GM12801 (cell line): ENCODE measurements around the gene EXOC4.

Experiments used
- TF ChIP-seq, protein P1 (sequence below): IDR thresholded peaks from one replicate; pipeline ENCODE4 v1.5.1; 2011; ENCODE audit warnings: control low read depth; ENCODE audit not compliant: insufficient read length; ENCODE audit errors: extremely low read depth

EXOC4 gene

DNA sequence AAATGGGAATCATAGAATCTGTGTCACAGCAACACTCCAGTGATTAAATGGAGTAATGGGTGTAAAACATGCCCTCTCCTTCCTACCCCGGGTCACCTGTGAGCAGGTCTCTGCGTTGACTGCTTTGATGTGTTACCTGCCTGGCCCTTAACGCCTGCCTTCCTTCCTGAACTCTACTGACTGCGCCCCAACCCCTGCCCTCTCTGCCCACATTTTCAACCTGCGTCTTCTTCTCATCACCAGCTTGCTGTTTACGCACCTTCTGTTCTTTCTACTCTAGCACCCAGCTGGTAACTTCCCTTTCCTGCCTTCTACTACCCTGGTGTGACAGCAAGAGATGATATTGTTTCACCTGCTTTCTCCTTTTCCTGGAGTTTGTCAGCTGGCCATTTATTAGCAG lies 571.3 kb downstream of the EXOC4 start:
- TF ChIP-seq, protein P1, sequence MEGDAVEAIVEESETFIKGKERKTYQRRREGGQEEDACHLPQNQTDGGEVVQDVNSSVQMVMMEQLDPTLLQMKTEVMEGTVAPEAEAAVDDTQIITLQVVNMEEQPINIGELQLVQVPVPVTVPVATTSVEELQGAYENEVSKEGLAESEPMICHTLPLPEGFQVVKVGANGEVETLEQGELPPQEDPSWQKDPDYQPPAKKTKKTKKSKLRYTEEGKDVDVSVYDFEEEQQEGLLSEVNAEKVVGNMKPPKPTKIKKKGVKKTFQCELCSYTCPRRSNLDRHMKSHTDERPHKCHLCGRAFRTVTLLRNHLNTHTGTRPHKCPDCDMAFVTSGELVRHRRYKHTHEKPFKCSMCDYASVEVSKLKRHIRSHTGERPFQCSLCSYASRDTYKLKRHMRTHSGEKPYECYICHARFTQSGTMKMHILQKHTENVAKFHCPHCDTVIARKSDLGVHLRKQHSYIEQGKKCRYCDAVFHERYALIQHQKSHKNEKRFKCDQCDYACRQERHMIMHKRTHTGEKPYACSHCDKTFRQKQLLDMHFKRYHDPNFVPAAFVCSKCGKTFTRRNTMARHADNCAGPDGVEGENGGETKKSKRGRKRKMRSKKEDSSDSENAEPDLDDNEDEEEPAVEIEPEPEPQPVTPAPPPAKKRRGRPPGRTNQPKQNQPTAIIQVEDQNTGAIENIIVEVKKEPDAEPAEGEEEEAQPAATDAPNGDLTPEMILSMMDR, result no peak

DNA sequence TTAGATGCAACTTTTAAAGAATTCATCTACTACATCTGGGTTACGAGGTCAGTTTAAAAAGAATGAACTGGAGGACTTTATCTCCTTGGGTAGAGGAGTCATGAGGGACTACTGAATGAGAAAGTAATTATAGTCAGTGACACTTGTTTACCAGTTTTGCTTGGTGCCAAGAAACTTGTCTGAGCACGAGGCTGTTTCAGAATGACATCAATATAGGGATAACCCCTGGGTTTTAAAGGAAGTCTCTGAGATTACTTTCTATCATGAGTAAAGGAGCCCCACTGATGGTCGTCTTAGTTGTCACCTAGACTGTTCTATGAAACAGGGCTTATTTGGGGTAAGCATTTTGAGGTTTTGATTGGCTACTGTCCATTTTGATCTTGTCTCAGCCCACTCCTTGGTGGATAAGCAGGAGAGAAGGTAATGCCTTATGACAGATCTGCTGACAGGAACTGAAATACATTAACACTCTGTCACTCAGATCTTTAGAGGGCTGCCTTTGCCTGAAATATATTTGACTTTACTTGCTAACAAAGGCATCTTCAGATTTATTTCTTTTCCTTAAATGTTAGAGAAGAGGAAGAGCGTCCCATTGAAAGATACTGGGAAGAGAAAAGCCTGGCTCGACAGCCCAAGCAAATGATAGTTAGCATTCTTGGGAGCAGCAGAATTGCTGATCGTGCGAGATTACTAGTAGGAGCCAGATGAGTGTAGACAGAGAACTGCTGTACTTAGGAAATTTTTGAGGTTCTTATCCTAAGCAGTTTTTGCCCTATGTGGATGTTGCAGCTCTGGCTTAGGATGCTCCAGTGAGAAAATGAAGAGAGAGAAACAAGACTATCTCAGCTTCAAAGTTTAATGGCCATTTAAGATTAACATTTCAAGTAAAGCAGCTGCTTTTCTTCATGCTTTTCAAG lies 575.1 kb downstream of the EXOC4 start:
- TF ChIP-seq, protein P1, result no peak

DNA sequence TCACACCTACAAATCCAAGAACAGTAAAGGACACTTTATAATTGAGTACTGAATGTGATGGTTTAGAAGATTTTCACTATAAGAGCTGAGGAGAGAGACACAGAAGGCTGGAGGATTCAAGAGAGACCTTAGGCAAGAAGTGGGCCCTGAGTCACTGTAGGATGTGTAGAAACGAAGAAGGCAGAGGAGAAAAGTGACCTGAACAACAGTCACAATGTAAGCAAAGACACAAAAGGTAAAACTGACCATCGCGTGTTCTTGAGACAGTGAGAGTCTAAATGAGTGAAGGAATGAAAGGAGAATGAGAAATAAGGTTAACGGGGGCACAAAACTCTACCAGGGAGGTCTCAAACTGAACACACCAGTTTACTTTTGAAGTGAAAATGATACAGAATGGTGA lies 576.0 kb downstream of the EXOC4 start:
- TF ChIP-seq, protein P1, result no peak

DNA sequence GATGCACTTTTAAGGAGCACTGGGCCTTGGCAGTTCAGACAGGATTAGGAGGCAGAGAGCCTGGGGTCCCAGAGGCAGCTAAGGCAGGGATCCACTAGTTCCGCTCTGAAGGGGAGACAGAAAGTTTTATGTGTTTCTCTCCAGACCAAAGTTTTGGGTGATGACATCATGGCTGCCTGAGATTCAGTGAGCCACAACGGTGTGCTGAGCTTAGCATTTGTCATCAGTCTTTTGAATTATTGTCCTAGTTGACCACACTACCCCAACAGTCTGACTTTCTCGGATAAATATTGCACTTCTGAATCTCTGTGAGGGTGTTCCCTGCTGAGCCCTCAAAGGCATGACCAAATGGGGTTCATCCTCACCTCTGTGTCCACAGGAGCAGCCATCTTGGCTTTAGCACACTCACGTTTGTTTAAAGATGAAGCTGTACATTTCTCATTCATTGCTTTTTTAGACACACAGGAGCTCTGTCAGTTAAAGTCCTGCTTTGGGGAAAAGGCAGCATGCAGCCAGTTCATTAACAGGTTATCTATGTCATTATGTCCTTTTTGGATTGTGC lies 576.5 kb downstream of the EXOC4 start:
- TF ChIP-seq, protein P1, result no peak

DNA sequence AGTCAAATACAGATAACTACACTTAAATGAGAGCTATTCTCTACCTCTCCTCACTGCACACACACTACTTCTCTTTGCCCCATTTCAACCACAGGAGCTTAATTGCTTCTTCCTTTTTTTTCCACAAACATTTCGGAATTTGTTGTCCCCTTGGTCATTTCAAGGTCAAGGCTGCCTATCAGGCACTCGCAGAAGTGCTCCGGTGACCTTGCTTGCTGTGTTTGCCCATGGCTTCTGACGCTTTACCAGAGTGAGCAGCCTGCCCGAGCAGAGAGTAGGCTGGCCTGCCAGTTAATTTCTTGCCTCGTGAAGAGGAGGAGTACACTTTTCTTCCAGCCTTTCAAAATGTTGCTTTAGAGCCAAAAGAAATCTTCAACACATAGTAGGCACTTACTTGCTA lies 577.2 kb downstream of the EXOC4 start:
- TF ChIP-seq, protein P1, result no peak

DNA sequence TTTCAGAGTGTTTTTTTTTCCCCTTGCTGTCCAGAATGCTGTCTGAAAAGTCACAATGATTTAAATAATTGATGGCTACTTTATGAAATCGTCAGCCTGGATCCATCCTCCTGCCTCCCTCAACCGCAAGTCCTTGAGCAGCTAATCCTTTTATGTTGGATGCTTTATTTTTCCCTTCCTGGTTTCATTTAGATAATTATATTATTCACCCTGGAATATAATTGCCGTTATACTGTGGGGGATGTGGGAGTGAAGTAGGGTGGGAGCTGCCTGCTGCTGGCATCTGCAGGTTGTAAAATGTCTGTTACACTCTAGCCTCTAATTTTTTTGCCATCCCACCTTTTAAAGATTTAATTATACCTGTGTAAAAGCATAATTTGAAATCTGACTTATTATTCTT lies 583.8 kb downstream of the EXOC4 start:
- TF ChIP-seq, protein P1, result no peak

DNA sequence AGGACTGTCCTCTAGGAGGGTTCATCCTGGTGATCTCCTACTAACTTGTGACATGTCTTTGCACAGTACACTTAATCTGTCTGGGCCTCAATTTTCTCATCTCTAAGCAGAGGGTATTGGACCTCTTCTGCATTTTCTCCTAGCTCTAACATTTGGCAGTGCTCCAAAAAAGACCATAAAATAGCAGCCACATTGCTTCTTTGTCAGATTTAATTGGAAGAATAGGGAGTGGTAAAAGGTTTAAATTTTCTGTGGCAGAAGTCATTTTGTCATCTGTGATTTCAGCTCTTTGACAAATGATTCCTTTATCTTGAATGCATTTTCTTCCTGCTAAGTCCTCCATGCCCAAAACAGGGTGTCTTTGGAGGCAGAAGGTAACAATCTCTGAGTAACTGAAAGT lies 584.3 kb downstream of the EXOC4 start:
- TF ChIP-seq, protein P1, result no peak
